GM18498 (cell line): Measurements from ENCODE around the gene UNC13A.

ENCODE experiments used
- ATAC-seq: cut with Tn5 transposase; IDR thresholded peaks from one replicate; pipeline ENCODE4 v1.9.1; 2021; ENCODE audit warnings: mild to moderate bottlenecking, moderate library complexity; ENCODE audit not compliant: unreplicated experiment

UNC13A gene

GRCh38 chr19:17687857-17688784 lies at the start of gene UNC13A:
Gene UNC13A (minus strand): TSS chr19:17688354. CDS start chr19:17688199, 155 bp downstream.
- ATAC-seq = no peak

- ATAC-seq = no peak
These were observed 49.6 kb upstream of the UNC13A start for GRCh38 chr19:17737690-17738153.

- no peak for ATAC-seq
These were observed 47.3 kb upstream of the UNC13A start for GRCh38 chr19:17735410-17735809.

GRCh38 chr19:17734146-17734545 lies 46.0 kb upstream of the UNC13A start:
- ATAC-seq = no peak

- no peak for ATAC-seq
These were observed 45.0 kb upstream of the UNC13A start for GRCh38 chr19:17733127-17733526.

- ATAC-seq = no peak
These were observed 39.7 kb upstream of the UNC13A start for GRCh38 chr19:17727843-17728242.

GRCh38 chr19:17726964-17727773 lies 39.0 kb upstream of the UNC13A start:
- ATAC-seq = no peak

- no peak for ATAC-seq
These were observed 38.1 kb upstream of the UNC13A start for GRCh38 chr19:17726136-17726741.

GRCh38 chr19:17725422-17726078 lies 37.4 kb upstream of the UNC13A start:
- no peak for ATAC-seq

GRCh38 chr19:17724655-17725054 lies 36.5 kb upstream of the UNC13A start:
- ATAC-seq = no peak

GRCh38 chr19:17722655-17723240 lies 34.6 kb upstream of the UNC13A start:
- ATAC-seq = no peak

GRCh38 chr19:17721821-17722220 lies 33.7 kb upstream of the UNC13A start:
- no peak for ATAC-seq

- no peak for ATAC-seq
These were observed 33.0 kb upstream of the UNC13A start for GRCh38 chr19:17721111-17721628.

GRCh38 chr19:17720440-17720839 lies 32.3 kb upstream of the UNC13A start:
- no peak for ATAC-seq

- peak; percentile 43 for ATAC-seq
These were observed 31.7 kb upstream of the UNC13A start for GRCh38 chr19:17719730-17720400.

GRCh38 chr19:17718947-17719711 lies 31.0 kb upstream of the UNC13A start, which contains the start of gene MAP1S:
Gene MAP1S (plus strand): TSS chr19:17719480. CDS start chr19:17719503, 23 bp downstream.
- peak; percentile 87 for ATAC-seq

- ATAC-seq = no peak
These were observed 30.4 kb upstream of the UNC13A start for GRCh38 chr19:17718550-17718946.

GRCh38 chr19:17716309-17716929 lies 28.3 kb upstream of the UNC13A start:
- ATAC-seq = no peak
